ENCODE results near the gene OSCAR.

The OSCAR gene

DNA sequence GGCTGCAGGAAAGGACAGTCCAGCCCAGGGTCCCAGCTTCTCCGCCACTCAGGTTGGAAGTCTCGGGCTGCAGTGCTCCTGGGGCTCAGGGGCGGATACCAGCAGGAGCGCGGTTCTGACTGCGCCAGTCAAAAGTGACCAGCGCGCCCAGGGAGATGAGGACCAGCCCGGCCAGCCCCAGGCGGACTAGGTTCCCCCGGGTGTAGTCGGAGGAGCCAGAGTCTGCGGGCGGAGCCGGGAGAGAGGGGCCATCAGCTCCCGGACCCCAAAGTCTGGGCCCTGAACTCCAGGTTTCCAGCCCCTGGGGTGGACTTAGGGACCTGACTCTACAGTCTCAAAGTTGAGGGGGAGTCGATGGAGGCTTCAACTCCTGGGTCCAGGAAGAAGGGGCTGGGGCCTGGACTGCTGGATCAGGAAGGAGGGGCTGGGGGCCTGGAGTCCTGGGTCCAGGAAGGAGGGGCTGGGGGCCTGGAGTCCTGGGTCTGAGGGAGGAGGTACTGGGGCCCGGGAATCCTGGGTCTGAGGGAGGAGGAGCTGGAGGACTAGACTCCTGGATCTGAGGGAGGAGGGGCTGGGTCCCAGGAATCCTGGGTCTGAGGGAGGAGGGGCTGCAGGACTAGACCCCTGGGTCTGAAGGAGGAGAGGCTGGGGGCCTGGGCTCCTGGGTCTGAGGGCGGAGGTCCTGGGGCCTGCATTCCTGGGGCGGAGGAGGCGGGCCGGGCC lies 5.3 kb downstream of the OSCAR start:
- DNase-seq (ENCODE audit: extremely low read depth, low read depth) = no peak
- TF ChIP-seq CTCF (IDR thresholded peaks at IDR 0.05; ENCODE audit: low read depth, low read length) = no peak

GRCh38 chr19:54094426-54095000 lies 6.1 kb downstream of the OSCAR start:
- DNase-seq (ENCODE audit: extremely low read depth, low read depth) = no peak
- TF ChIP-seq CTCF (IDR thresholded peaks at IDR 0.05; ENCODE audit: low read depth, low read length) = no peak

GRCh38 chr19:54084410-54084809 lies 16.2 kb downstream of the OSCAR start:
- TF ChIP-seq CTCF (IDR thresholded peaks at IDR 0.05; ENCODE audit: low read depth, low read length) = no peak
- DNase-seq (ENCODE audit: extremely low read depth, low read depth) = no peak

- no peak for DNase-seq (ENCODE audit: extremely low read depth, low read depth)
- TF ChIP-seq CTCF (IDR thresholded peaks at IDR 0.05; ENCODE audit: low read depth, low read length) = no peak
Observed at GRCh38 chr19:54081032-54081431, 19.6 kb downstream of the OSCAR start, which contains the start of gene TARM1. Gene TARM1 (minus strand): TSS chr19:54081365. CDS start chr19:54081340, 25 bp downstream.

GRCh38 chr19:54077334-54077733 lies 23.3 kb downstream of the OSCAR start:
- TF ChIP-seq CTCF (IDR thresholded peaks at IDR 0.05; ENCODE audit: low read depth, low read length) = no peak
- no peak for DNase-seq (ENCODE audit: extremely low read depth, low read depth)

- TF ChIP-seq CTCF (IDR thresholded peaks at IDR 0.05; ENCODE audit: low read depth, low read length) = no peak
- DNase-seq (ENCODE audit: extremely low read depth, low read depth) = no peak
Observed at GRCh38 chr19:54074851-54075250, 25.8 kb downstream of the OSCAR start.

DNA sequence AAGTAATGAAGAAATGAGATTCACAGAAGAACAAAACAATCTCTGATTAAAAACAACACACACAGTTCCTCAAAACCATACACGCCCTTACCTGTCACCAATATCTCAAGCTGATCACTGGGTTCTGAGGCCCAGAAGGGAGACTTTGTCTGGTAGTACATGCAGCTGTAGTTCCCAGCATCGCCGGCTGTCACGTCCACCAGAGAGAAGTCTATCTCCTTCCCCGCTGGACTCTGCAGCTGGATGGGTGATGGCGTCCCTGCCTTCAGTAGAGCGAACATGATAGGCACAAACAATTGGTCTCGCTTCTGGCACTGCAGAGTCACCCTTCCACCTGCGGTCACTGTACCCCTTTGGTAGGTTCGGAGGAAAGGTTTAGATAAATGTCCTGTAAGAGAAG lies 26.8 kb downstream of the OSCAR start:
- TF ChIP-seq CTCF (IDR thresholded peaks at IDR 0.05; ENCODE audit: low read depth, low read length) = no peak
- DNase-seq (ENCODE audit: extremely low read depth, low read depth) = no peak
